ENCODE data around the gene HUNK.

HUNK gene

GRCh38 chr21:31860851-31861250 is 12.0 kb upstream of the HUNK start:
- no peak for TF ChIP-seq ZNF70 (CRISPR knock-in tag; IDR thresholded peaks at IDR 0.05)
- no peak for TF ChIP-seq CREB5 (CRISPR knock-in tag; IDR thresholded peaks at IDR 0.05; ENCODE audit: low read depth)
- no peak for TF ChIP-seq ISL1 (CRISPR knock-in tag; IDR thresholded peaks at IDR 0.05)
- TF ChIP-seq ZNF8 (CRISPR knock-in tag; IDR thresholded peaks at IDR 0.05) = no peak
- no peak for TF ChIP-seq ZNF565 (CRISPR knock-in tag; conservative IDR thresholded peaks at IDR 0.05; ENCODE audit: low read depth)
- ATAC-seq = no peak

GRCh38 chr21:31862078-31862477 is 10.7 kb upstream of the HUNK start:
- ATAC-seq = no peak
- TF ChIP-seq ZFP30 (CRISPR knock-in tag; IDR thresholded peaks at IDR 0.05) (no peak), PPARA (CRISPR knock-in tag; IDR thresholded peaks at IDR 0.05; ENCODE audit: borderline replicate concordance) (no peak), CREB5 (CRISPR knock-in tag; IDR thresholded peaks at IDR 0.05; ENCODE audit: low read depth) (no peak), OSR1 (CRISPR knock-in tag; IDR thresholded peaks at IDR 0.05) (no peak), RARB (CRISPR knock-in tag; IDR thresholded peaks at IDR 0.05) (no peak), CSDC2 (CRISPR knock-in tag; IDR thresholded peaks at IDR 0.05) (no peak), ARNTL (CRISPR knock-in tag; IDR thresholded peaks at IDR 0.05; ENCODE audit: borderline replicate concordance, low read depth) (no peak), ZNF565 (CRISPR knock-in tag; conservative IDR thresholded peaks at IDR 0.05; ENCODE audit: low read depth) (no peak), ISL1 (CRISPR knock-in tag; IDR thresholded peaks at IDR 0.05) (no peak), ZNF70 (CRISPR knock-in tag; IDR thresholded peaks at IDR 0.05) (no peak), TOX (CRISPR knock-in tag; IDR thresholded peaks at IDR 0.05; ENCODE audit: borderline replicate concordance) (no peak), ESRRG (CRISPR knock-in tag; IDR thresholded peaks at IDR 0.05) (no peak)
- TF ChIP-seq, protein P1, sequence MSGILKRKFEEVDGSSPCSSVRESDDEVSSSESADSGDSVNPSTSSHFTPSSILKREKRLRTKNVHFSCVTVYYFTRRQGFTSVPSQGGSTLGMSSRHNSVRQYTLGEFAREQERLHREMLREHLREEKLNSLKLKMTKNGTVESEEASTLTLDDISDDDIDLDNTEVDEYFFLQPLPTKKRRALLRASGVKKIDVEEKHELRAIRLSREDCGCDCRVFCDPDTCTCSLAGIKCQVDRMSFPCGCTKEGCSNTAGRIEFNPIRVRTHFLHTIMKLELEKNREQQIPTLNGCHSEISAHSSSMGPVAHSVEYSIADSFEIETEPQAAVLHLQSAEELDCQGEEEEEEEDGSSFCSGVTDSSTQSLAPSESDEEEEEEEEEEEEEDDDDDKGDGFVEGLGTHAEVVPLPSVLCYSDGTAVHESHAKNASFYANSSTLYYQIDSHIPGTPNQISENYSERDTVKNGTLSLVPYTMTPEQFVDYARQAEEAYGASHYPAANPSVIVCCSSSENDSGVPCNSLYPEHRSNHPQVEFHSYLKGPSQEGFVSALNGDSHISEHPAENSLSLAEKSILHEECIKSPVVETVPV (CRISPR knock-in tag; IDR thresholded peaks at IDR 0.05) = no peak

DNA sequence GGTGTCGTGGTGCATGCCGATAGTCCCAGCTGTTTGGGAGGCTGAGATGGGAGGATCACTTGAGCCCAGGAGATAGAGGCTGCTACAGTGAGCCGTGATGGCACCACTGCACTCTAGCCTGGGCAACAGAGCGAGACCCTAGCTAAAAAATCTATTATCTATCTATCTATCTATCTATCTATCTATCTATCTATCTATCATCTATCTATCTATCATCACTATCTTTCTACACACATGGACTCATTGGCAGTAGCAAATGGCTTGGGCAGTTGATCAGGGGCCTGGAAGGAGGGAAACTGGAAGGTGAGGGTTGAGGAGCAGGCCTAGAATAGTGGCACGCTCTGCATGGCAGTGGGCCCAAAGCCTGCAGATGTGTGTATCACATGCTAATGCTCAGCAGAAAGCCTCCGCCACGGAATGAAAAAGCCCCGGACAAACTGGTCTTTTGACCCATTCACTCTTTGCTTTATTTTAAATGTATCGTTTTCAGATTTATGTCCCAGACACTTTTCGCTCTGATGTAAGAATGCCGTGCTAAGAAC is 7.3 kb upstream of the HUNK start:
- TF ChIP-seq ZNF70 (CRISPR knock-in tag; IDR thresholded peaks at IDR 0.05) (no peak), ARNTL (CRISPR knock-in tag; IDR thresholded peaks at IDR 0.05; ENCODE audit: borderline replicate concordance, low read depth) (no peak), PPARA (CRISPR knock-in tag; IDR thresholded peaks at IDR 0.05; ENCODE audit: borderline replicate concordance) (no peak), ZNF565 (CRISPR knock-in tag; conservative IDR thresholded peaks at IDR 0.05; ENCODE audit: low read depth) (no peak), GLIS3 (CRISPR knock-in tag; IDR thresholded peaks at IDR 0.05) (no peak), ESRRG (CRISPR knock-in tag; IDR thresholded peaks at IDR 0.05) (no peak), POU6F1 (CRISPR knock-in tag; IDR thresholded peaks at IDR 0.05; ENCODE audit: borderline replicate concordance, low read depth) (no peak), TCF4 (CRISPR knock-in tag; IDR thresholded peaks at IDR 0.05; ENCODE audit: borderline replicate concordance) (no peak)
- TF ChIP-seq, protein P1 (CRISPR knock-in tag; IDR thresholded peaks at IDR 0.05) = no peak

GRCh38 chr21:31866077-31866511 is 6.7 kb upstream of the HUNK start:
- ATAC-seq = peak; percentile 99

More for the DNA sequence above, 7.3 kb upstream of the HUNK start:
- ATAC-seq = no peak

More at GRCh38 chr21:31866077-31866511, 6.7 kb upstream of the HUNK start:
- TF ChIP-seq ZFP30 (CRISPR knock-in tag; IDR thresholded peaks at IDR 0.05) (no peak), ZC3H10 (CRISPR knock-in tag; IDR thresholded peaks at IDR 0.05) (no peak), CREB5 (CRISPR knock-in tag; IDR thresholded peaks at IDR 0.05; ENCODE audit: low read depth) (no peak), PPARA (CRISPR knock-in tag; IDR thresholded peaks at IDR 0.05; ENCODE audit: borderline replicate concordance) (no peak), TCF4 (CRISPR knock-in tag; IDR thresholded peaks at IDR 0.05; ENCODE audit: borderline replicate concordance) (peak; percentile 50; the same call in 1 of the 2 replicates)
- TF ChIP-seq, protein P2, sequence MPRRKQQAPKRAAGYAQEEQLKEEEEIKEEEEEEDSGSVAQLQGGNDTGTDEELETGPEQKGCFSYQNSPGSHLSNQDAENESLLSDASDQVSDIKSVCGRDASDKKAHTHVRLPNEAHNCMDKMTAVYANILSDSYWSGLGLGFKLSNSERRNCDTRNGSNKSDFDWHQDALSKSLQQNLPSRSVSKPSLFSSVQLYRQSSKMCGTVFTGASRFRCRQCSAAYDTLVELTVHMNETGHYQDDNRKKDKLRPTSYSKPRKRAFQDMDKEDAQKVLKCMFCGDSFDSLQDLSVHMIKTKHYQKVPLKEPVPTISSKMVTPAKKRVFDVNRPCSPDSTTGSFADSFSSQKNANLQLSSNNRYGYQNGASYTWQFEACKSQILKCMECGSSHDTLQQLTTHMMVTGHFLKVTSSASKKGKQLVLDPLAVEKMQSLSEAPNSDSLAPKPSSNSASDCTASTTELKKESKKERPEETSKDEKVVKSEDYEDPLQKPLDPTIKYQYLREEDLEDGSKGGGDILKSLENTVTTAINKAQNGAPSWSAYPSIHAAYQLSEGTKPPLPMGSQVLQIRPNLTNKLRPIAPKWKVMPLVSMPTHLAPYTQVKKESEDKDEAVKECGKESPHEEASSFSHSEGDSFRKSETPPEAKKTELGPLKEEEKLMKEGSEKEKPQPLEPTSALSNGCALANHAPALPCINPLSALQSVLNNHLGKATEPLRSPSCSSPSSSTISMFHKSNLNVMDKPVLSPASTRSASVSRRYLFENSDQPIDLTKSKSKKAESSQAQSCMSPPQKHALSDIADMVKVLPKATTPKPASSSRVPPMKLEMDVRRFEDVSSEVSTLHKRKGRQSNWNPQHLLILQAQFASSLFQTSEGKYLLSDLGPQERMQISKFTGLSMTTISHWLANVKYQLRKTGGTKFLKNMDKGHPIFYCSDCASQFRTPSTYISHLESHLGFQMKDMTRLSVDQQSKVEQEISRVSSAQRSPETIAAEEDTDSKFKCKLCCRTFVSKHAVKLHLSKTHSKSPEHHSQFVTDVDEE (CRISPR knock-in tag; IDR thresholded peaks at IDR 0.05) = 0 out of 2 replicates have a peak, but pooled peaks have one; percentile 72

Data from SK-N-SH treated with all-trans-retinoic acid at 6 μM for 48 hours (cell line).